Mesenteric fat pad (tissue), 1 donor: ENCODE data around the gene RTN4R. TPM values are rescaled to one million over a fixed set of nuclear protein-coding genes. Genes with fewer than 3 reads are reported as not detected.
"Not testable (repeated sequence)": the region's sequence is repeated elsewhere in the genome, so short reads cannot be mapped to it uniquely, and the experiment has no call there.

Experiments used
- DNase-seq: peaks from one replicate; pipeline ENCODE4 v3.0.0-alpha.2; 2020; ENCODE audit warnings: low spot score
- total RNA-seq: library from RNA; stranded (reverse); fragmentation: NEBNext Ultra II Directional; extraction: Animal tissue kit (Norgen Biotek cat#: 25700); gene quantifications from one replicate; pipeline ENCODE4 v1.2.1, GENCODE V29; 2021
- donor health status: DM: yes; HTN: yes; CAD: no.

The RTN4R gene
- total RNA-seq, 1 donor from 2014 or later, result 0.55 TPM

DNA sequence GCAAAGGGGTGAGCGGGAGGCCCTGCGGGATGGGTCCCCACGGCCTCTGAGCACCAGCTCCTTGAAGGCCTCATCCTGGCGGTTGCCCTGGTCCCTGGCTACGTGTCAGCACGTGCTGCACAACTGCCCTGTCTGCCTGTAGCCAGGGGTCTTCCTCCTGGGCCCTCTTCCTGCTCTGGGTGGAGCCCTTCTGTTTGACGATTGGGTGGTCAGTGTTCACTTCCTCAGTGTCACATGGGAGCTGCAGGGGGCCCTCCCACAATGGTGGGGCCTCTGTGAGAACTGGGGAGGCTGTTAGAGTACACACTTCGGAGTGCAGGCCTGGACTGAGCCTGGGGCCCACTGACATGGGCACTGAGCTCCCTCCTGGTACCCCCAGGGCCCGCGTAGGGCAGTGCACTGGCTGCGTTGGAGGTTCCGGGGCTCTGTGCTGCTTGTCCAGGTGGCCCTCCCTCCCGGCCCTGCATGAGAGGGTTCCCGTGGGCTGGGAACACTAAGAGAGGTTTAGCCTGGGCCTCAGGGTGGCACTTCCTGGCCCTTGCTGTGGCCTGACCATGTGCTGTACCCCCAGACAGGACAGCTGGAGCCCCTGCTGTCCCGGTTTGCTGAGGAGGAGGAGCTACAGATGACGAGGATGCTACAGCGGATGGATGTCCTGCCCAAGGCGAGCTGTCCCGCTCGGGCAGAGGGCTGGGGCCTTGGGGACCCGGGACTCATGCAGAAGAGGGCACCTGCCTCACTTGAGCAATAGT lies 38.0 kb upstream of the RTN4R start:
- DNase-seq, result no peak

DNA sequence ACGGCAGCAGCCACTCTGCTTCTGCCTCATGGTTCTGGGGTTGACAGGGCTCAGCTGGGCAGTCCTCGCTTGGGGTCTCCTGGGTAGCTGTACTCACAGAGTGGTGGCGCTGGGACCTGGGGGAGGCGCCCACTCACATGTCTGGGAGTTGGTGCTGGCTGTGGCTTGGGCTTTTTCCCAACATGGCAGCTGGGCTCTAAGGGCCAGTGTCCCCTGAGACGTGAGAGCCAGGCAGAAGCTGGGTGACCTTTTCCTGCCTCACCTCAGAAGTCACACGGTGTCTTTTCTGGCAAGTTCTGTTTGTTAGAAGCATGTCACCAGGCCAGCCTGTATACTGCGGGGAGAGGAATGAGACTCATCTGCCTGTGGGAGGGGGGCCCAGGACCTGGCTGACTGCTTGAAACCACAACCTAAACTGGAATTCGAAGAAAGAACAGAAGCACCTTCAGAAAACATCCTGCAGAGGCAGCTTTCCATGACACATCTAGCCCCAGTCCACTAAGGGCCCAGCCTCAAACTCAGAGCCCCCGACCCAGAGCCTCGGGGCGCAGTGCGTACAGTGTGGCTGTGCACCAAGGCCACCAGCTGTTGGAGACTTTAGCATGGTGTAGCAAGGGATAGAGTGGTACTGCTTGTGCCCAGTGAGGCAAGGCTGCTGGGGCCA lies 37.2 kb upstream of the RTN4R start:
- not testable (repeated sequence) for DNase-seq

DNA sequence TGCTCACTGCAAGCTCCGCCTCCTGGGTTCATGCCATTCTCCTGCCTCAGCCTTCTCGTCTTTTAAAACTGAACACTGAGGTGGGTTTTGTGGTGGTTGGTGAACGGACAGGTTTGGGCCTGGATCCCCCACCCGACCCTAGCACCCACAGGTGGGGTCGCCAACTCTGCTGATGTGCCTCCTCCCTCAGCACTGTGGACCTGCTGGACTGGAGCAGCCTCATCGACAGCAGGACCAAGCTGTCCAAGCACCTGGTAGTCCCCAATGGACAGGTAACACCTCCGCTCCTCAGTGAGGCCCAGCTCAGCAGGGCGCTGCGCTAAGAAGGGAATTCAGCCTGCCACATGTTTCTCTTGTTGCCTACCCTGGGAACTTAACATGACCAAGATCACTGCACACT lies 36.5 kb upstream of the RTN4R start:
- no peak for DNase-seq

GRCh38 chr22:20303229-20303534 lies 35.1 kb upstream of the RTN4R start:
- not testable (repeated sequence) for DNase-seq

DNA sequence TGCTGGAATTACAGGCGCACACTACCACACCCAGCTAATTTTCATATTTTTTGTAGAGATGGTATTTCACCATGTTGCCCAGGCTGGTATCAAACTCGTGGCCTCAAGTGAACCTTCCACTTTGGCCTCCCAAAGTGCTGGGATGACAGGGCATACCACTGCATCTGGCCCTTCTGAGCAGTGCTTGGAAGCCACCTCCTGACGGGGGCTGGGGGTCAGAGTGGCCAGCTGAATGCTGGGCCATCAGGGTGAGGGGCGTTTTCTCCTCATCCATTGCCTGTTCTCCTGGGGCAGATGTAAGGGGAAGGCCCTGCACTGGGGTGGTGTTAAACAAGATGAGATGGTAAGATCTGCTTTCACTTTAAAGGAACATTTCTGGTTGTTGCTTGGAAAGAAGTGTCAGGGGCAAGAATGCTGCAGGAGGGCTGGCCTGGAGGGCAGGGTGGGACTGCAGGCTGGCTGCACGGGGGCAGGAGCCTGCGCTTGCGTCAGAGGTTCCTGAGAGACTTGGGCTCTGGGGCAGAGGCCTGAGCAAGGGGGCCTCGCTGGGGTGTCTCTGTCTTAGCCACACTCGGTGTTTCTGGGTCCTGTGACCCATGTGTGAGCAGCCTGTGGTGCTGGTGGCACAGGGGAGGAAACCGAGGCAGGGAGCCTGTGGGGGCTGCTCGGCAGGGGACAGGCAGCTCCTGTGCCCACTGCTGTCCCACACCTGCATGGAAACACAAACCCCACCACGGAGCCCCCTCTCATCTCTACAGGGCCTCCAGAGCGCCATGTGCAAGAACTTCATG lies 34.5 kb upstream of the RTN4R start:
- no peak for DNase-seq

DNA sequence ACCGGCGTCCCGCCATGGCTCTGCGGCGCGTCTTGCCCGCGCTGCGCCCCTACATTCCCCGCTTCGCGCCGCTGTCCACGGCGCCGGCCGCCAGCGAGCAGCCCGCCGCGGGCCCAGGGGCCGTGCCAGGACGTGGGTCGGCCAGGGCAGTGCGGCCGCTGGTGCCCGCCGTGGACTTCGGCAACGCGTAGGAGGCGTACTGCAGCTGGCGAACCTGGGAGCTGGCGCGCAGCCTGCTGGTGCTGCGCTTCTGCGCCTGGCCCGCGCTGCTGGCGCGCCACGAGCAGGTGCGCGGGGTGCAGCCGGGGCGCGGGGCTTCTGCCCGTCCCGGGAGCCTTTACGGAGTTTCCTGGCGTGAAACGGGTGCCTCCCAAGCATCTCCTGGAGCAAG lies 31.6 kb upstream of the RTN4R start:
- no peak for DNase-seq

GRCh38 chr22:20298803-20299745 lies 31.0 kb upstream of the RTN4R start:
- peak; percentile 92 for DNase-seq

DNA sequence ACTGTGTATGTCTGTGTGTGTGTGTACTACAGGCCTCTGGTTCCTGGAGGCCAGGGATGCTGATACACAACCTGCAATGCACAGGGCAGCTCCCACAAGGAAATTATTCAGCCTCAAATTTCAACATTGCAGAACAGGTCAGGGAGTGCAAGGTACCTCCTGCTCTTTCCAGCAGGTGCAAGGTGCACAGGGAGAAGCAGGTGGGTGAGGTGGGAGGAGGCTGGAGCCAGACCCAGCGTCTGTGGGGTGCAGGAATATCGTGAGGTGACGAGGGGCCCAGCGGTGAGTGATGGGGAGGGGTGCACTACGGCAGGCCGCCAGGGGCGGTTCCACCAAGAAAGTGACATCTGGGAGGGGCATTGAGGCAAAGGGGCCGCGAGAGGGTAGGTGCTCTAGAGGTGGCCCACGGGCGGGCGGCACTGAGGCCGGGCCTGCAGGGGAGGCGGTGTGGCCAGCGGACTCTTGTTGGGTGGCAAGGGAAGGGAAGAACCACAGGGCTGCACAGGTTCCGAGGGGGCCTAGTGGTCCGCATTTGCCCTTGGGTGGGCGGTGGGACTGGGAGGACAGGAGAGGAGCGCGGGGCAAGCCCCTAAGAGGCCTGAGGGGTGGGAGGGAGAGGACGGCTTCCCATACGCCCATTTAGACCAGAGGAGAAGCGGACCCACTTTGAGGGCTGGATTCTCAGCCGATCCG lies 30.1 kb upstream of the RTN4R start:
- no peak for DNase-seq

GRCh38 chr22:20297414-20298109 lies 29.4 kb upstream of the RTN4R start:
- no peak for DNase-seq

GRCh38 chr22:20296598-20296997 lies 28.5 kb upstream of the RTN4R start:
- DNase-seq, result no peak

- no peak for DNase-seq
Measured at GRCh38 chr22:20295262-20296064, 27.3 kb upstream of the RTN4R start.

DNA sequence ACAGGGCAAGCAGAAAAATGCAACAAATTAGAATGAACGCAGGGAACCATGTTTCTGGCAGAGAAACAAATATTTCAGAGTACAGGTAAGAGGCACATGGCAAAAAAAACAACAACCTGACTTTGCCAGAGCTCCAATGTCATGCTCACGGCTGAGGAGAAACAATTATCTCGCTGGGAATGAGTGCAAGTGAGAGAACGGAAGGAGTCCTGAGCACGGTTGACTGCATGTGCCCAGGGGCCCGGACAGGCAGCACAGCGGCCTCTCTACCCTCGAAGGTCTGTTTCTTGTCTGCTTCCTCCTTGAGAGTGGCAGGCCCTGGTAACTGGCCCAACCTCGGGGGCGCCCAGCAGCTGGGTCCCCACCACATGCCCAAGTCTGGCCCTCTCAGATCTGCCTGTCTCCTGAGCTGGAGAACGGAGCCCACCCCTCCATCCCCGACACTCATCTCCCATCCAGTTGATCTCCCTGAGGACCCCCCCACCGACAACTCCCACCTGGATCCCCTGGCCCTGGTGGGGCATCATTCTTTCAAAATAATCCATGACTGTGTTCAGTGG lies 24.6 kb upstream of the RTN4R start:
- no peak for DNase-seq

DNA sequence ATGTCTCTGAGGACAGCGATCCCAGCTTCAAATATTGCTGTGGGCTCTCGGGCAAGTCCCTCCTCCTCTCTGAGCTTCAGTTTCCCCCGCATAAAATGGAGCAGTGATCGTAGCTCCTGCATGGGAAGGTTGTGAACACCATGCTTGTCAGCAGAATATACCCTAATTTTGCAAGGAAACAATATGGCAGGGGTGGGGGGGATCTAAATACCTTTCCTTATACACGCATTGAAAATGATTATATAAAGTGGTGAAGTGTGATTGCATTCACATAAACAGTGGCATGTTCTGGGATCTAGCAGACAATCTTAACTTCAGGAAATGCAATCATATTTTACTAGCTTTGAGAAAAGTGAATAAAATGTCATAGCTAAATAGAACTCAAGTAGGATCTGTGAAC lies 24.0 kb upstream of the RTN4R start:
- no peak for DNase-seq

- no peak for DNase-seq
Measured at GRCh38 chr22:20291604-20292063, 23.5 kb upstream of the RTN4R start.

DNA sequence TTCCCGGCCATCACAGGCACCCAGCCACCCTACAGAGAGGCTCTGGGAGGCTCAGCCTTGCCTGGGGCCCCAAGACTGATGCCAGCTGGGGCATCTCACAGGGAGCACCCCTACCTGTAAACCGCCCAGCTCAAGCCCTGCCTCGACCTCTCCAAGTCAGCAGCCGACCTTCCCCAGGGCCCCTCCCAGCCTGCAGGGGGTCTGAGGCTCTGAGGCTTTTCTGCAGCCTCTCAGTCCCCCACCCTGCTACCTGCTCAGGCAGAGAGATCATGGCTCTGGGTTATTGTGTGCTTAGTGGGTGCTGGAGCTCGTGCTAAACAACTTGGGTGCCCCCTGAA lies 23.1 kb upstream of the RTN4R start:
- DNase-seq, result no peak

GRCh38 chr22:20290578-20291248 lies 22.6 kb upstream of the RTN4R start:
- no peak for DNase-seq

DNA sequence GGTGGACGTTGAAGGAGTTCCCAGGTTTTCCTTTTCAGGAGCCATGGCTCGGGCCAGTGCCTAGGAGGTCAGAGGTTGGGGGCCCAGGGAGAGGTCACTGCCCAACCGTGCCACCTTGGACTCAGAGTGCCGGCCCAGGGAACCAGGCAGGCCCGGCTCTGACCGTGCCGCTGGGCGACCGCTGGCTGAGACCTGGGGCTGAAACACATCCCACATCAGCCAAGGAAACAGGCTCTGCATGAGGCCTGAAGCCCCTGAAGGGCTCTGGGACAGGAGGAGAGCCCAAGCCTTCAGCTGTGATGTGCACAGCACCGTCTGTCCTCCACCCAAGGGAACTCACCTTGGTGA lies 21.9 kb upstream of the RTN4R start:
- DNase-seq, result no peak
